COLO829 (cell line): ENCODE data around the gene SLC45A1.

Experiments
- DNase-seq: peaks from one replicate; pipeline ENCODE4 v3.0.0; 2012; ENCODE audit warnings: low spot score

The SLC45A1 gene

DNA sequence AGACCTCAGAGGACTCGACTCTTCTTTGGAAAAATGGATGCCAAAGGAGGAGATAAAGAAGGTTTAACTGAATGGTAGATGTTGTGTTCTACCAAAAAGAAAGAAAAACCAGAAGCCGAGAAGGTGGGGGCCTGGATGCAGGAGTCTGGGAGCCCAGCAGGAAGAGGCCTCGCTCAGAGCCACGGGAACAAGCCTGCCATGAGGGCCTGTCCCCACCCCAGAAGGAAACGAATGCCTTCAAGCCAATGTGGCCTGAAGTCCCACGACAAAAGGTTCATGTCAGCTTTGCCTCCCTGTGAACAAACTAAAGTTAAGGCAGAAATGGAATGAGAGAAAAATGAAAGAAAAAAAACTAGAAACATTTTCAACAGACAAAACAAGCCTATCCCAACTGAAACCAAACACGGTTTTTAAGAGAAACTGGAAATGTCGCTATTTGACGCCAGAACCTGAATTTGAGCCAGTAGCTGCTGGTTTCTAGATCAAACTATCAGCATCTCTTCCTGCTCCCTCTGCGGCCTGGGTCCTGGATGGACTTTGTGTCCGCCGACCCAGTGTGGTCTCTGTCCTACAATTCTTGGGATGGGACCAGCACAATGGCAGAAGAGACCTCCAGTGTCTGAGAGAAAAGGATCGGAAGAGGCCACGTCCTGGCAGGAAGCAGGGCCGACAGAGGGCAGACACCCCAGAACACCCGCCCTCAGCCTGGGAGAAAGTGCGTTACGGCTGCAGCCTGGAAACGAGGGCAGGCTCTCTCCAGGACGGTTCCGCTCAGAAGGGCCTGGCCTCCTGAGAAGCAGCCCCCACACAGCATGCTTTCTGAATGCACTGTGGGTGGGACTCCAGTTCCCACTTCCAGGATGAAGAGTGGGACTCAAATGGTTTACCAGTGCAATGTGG, 35.2 kb downstream of the SLC45A1 start:
- DNase-seq: no peak

DNA sequence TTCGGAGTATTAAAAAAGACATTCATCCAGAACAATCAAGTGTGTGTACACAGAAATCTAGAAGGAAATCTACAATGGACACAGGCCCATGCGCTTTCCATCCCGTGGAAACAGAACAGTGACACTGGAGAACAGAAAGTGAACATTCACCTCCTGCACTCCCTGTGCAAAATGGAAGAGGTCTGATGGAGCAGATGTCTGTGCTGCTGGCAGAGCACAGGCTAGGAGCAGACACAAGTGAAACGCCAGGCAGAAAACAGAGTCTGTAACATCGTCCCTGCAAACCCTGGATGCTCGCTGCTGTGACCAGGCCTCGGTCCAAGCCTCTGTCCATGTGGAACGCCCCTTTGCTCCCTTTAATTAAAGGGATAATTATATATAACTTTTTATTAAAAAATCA, 36.1 kb downstream of the SLC45A1 start:
- DNase-seq: no peak

DNA sequence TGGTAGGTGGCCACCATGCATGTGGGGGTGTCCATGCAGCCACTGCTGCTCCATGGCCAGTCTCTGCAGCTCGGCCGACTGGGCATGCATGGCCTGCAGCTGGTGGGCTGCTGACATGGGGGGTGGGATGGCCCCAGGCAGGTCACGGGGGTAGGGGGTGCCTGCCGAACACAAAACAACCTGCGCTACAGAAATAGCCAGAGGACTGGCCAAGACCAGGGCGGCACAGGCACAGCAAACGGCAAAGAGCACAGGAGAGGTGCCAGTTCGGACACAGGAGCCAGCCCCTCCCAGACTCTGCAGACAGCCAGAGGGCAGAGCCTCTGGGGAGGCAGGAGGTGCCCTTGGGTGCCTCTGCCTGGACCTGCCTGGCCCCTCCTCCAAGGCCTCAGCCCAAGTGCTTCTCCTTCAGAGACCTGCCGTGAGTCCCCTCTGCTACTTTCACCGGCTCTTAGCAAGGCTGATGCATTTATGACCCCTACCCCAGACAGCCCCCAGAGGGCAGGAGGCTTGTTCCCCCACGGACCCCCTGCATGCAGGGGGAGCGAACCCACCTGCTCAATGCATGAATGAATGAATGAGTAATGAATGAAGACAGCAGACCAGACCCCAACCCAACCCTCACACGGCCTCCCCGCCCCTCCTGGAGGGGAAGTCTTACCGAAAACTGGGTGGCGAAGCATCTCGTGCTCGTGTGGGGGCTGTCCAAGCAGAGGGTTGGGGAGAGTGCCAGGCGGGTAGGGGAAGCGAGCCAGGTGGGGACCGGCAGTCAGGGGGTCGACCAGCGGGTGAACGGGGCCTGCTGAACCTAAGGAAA, 37.7 kb downstream of the SLC45A1 start:
- no peak for DNase-seq

DNA sequence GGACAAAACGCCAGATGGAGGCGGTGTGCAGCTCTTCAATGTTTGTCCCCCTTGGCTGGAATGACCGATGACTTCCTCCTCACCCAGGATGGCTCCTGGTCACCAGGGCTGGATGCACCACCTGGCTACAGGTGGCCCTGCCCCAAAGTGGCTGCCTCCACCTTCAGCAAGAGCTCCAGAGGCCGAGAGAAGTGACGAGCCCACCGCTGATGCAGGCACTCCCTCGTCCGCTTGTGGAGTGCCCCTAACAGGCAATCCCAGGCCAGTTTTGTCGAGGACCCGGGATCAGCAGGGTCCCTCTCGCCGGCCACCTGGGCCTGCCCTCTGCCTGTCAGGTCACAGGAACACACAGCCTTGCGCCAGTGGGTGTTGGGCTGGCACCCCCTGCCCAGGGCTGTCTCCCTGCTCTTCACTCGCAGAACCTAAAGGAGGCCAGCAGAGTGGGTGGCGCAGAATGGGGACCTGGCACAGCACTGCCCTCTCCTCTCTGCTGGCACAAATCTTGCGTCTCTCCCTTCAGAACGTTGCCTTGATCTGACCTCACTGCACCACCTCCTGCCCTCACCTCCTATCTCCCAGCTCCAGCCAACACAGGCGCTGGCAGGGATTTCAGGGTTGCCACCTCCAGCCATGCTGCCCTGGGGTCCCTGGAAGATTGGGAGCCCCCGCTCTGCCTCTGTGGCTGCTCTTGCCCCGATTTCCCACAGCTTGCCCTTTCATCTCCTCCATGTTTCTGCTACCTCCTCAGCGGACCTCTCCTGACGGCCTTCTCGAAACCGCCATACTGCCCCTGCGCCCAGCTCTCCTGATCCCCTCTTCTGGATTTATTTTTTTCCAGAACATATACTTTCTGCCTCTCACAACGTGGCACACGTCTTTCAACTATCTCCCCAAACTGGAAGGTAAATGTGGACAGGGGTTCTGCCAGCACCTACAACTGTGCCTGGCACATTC, 38.6 kb downstream of the SLC45A1 start:
- no peak for DNase-seq

DNA sequence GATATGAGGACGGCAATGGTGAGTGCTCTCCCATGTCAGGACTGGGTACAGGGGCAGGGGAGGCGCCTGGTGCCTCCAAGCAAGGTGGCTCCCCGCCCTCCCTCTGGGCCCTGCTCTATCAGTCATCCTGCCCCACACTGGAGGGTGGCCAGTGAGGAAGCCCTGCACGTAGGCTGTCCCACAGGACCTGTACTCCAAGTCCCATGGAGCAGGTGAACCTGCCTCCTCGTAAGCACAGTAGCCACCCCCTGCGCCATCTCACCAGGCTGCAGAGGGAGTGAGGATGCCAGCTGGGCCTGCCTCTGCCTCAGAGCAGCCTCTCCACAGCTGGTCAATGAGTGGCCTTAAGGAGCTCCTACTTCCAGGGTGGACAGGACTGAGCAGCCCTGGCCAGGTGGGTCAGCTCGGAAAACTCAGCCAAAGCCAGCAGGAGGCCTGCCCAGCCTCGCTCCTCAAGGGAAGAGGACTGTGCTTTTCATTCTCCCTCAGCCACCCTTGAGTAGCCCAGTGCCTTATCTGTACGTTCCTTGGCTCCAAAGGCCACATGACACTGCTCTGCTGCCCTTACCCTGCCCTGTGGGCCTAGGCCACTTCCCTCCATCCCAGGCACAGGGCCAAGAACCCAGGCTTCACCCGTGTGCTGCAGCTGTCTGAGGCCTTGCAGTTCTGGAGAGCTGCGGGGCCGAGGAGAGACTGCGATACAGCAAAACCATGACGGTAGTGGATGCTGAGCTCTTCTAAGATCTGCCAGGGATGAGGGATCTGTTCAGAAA, 39.6 kb downstream of the SLC45A1 start:
- DNase-seq: no peak

DNA sequence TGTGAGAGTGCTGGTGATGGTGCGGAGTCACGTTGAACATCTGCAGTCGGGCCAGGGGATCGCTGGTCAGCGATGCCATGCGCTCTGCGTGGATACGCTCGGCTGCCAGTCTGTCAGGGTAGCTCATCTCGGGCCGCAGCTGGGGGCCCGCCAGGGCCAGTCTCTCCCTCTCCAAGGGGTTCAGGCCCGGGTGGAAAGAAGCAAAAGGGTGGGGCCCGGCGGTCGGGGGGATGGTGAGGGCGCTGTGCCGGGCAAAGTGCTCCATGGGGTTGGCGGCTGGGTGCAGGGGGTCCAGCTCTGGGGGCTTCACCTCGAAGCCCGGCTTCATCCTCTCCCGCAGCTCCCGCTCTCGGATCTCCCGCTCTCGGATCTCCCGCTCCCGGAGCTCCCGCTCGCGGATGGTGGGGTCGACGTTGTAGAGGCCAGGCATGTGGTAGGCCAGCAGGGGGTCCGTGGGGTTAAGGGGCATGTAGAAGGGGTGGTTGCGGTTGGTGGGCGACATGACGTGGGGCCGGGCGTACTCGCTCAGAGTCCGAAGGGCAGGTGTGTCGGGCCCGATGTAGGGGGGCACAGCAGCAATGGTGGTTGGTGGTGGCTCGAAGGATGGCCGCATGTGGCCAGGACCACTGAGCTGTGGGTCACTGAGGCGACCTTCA, 40.5 kb downstream of the SLC45A1 start:
- no peak for DNase-seq

DNA sequence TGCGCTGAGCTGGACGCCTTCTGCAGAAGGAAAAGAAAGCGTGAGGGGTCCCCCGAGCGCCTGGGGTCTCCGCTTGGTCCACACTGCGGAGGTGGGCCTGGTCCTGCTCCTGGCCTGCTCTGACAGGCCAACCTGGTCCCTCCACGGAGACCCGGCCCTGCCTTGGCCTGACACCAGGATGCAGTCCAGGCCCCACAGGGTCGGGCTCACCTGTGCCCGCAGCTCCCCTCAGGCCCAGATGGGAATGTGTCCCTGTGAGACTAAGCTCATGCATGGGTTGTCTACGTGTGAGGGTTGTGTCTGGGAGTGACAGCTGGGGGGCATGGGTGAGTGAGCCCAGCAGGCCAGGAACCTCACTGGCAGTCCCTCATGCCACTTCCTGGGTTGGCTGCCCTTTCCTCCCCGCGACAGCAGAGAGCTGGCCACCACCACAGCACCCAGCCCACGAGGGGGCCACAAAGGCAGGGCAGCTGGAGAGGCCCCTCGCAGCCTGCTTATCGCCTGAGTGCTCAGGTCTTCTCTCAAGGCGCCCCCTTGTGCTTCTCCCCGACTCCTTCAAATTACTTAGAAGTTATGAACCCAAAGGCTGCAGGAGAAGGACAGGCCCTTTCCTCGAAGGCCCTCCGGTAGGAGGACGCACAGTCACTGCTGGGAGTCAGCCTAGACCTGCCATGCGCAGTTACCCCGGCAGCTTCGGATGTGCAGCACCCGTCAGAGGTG, 41.1 kb downstream of the SLC45A1 start:
- DNase-seq: no peak

DNA sequence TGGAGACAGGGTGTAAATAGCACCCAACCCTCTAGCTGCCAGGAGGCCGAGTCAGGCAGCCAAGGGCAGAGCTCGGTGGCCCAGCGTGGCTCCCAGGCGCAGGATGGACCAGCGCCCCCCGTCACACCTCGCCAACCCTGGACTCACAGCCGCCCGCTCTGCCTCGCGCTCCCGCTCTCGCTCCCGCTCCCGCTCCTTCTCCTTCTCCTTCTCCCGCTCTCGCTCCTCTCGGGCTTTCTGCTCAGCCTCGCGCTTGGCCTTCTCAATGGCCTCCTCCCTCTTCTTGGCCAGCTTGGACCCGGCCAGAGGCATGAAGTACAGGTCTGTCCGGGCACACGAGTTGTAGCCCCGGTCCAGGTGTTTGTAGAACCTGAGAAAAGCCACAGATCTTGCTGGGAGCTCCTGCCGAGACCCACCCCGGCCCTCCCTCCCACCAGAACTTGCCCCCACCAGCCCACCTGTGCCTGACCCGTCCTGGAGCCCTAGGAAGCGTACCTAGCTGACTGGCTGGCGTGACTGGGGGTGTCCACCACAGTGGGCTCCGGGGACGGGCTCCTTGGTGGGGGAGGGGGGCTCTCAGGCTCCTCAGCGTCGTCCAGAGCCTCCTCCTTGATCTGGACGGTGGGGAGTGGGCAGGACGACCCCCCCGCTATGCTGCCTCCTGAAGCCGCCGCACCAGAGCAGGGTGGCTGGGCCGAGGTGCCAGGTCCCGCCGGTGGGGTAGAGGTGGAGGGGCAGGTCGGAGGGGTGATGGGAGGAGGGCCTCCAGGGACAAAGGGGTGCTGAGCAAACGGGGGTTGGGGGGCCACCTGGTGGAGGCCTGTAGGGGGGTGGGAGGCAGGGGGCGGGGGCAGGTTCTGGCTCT, 41.9 kb downstream of the SLC45A1 start:
- no peak for DNase-seq

DNA sequence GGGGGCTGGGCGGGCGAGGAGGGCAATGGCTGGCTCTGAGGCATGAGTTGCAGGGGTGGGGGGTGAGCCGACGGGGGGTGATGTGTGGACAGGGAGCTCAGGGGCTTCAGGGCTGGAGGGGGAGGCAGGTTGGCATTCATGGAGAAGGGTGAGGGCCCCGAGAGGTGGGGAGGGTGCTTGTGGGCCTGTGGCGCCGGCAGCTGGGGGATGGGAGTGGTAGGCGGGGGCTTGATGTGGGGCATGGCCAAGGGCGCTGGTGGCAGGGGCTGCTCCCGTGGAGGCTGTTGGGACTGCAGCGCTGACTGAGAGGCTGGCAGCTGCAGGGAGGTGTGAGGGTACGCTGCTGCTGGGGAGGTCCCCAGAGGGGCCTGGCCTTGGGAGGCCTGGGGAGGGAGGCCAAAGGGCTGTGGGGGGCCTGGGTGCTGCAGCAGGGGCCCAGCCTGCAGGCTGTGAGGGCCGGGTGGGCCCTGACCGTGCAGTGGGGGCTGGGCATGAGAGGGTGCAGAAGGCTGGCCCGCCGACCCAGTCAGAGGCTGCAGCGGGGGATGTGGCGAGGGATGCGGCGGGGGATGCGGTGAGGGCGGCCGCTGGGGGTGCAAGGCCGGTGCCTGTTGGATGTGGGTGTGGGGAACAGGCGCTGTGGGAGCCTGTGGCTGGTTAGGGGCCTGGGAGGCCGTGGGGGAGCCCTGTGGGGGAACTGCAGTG, 42.7 kb downstream of the SLC45A1 start:
- DNase-seq: no peak

DNA sequence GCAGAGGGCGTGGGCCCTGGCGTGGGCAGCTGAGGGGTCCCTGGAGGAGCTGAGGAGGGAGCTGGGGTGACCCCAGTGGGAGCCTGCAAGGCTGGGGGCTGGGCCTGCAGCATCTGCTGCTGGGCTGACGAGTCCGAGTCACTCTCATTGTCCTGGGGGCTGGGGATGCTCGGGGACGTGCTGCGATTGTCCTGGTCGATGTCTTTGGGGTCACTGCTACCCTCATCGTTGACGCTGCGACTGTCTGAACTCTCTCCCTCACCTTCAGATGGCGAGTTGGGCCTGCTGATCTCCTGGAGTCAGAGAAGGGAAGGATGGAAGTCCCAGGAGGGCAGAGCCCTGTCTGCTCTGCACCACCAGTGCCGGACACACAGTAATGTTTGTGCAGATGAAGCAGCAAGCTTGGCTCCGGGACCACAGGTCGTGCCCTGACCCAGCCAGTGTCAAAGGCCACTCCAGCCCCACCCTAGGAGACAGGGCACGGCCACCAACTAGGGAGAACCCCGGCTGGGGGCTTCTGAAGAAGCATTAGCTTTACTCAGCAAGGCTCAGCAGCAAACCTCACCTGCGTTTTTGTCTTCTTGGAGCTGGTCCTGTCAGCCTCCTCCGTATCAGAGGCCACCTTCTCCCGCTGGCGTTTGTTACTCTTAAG, 43.4 kb downstream of the SLC45A1 start:
- DNase-seq: no peak

DNA sequence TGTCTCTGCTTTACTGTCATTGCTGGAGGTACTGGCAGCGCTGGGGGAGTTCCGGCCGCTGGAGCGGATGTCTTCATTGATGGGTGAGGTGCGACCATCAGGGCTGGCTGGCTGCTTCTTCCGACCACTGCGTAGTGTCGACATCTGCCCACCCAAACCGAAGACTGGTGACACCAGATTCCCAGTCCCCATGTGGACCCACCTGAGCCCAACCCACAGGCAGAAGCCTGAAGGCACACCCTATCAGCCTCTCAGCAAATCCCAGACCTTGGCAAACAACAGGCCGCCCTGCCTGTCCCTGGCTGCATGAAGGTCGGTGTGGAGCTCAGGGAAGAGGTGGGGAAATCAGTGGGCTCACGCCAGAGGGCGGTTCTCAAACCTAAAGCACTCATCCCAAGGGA, 44.8 kb downstream of the SLC45A1 start:
- DNase-seq: no peak

DNA sequence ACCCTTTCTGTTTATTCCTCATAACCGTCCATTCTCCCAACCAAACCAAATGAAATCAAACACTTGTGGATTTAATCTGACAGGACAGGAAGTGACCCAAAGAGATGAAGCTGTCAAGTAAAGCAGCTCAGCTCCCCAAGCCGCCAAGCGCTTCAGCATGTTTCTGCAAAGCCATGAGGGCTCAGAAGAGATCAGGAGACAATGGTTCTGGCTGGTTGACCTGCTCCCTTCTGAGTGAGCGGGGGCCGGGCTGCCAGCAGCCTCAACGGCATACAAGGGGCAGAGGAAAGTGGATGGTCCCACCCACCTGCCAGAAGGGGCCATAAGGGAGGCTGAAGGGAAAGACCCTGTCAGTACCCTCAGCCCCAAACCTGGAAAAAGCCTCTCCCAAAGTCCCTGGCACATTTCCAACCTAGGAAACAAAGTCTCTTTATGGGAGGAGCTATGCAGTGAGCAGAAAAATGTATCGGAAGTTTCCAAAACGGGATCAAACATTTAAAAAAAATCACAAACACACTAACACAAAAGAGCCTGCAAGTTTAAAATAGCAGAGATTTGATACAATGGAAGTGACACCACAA, 45.4 kb downstream of the SLC45A1 start:
- DNase-seq: no peak

DNA sequence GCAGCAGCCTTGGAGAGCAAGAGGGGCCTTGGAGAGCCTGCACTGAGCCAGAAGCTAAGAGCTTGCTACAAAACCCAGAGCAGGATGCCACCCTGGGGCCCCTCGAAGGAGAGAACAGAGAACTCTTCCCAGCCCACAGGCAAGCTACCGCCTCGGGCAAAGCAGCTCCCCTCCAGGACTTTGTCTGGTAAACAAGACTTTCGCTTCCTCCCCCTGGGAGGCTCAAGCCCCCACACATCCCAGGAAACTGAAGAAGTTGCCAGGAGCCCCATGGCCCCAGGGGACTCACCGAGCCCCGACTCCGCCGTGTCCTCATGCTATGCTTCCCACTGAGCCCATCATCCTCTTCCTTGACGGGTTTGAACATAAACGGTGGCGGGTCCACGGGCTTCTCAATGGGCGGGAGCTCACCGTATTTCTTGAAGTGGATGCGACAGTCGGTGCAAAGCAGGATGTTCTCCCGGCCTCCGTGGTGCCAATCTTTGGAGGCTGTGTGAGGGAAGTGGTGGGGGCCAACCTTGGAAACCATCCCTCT, 45.9 kb downstream of the SLC45A1 start:
- no peak for DNase-seq

DNA sequence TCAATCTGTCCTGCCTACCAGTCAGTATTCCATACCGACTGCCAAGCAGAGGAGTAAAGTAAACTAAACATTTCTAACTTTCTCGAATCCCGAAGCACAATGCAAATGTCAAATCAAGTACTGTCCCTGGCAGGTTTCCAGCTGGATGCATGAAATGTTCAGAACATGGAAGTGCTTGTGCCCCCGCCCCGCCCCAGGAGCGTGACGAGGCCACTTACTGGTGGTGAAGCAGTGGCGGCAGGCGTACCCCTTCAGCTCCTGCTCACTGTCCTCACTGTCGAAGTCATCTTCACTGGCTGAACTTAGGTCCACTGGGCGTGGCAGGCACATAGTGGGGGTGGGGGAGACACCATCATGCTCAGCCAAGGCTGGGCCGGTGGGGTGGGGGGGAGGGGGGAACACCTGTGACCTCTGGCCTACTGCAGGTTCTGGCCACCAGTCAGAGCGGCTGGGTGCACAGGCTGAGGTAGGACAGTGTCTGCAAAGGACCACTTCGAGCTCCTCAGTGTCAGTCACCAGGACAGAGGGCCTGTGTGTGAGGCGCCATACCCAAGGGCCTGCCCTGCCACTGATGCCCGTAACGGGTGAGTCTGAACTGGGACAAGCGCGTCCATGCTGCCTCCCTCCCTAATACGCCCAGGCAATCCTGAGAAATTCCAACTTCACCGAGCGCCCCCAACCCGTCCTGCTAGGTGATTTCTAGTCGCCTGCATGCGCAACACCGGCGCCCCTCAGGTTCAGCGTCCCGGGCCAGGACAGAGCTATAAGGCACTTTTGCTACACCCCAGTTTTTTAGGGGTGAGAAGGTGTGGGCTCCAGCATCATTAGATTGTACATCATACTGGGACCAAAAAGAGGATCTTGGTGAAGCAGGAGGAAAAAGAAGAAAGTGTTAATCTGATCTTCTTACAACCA, 46.9 kb downstream of the SLC45A1 start:
- no peak for DNase-seq

DNA sequence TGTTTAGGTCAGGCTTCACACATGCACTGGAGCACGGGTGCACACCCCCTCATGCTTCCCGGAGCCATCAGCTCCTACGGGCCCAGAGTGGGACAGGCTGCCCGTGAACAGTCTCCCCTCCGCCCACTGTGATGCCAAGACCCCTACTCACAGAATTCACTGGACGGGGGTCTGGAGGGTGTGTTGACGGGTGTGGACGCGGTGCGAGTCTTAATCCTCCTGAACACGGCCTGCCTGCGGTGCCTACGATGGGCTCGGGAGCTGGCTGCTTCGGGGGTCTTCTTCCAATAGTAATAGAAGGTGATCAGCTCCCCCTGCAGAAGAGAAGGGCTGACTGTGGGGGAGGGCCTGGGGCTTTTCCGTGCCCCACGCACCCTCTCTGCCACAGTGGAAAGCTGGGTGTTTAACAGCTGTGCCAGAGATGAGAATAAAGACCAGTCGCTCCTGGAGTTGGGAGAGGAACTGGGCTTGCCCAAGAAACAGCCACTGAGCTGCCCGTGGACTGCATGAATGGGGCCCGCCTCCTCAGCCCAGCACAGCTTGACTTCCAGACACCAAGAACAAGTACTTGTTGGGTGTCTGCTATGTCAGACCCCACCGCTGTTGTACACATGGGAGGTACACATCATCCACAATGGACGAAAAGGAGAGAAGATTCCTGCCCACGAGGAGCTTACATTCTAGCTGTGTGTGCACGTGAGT, 47.9 kb downstream of the SLC45A1 start:
- no peak for DNase-seq
